SK-N-SH (cell line): ENCODE measurements around the gene SYNC. TPM values are rescaled to one million over a fixed set of nuclear protein-coding genes. Genes with fewer than 3 reads are reported as not detected.

Experiments used
- CTCF ChIA-PET: fragments of 300-600, 350-600 bp; formaldehyde crosslinking; extraction: SDS; loops from one replicate; lab custom pipeline; 2021; lab: Yijun Ruan, JAX
- POLR2A ChIA-PET: fragments of 350-600 bp; sonication (Branson Sonifier 250); formaldehyde crosslinking; extraction: SDS; loops from one replicate; lab custom pipeline; 2020; ENCODE audit warnings: antibody characterized with exemption, inconsistent platforms; lab: Yijun Ruan, JAX
- DNase-seq: peaks from one replicate; pipeline ENCODE4 v3.0.0; 2012
- H2AFZ ChIP-seq: fragments of 200-600 bp; sonication (generic); 2 replicates; pipeline ENCODE4 v1.8.1; 2016; ENCODE audit warnings: antibody characterized with exemption, mild to moderate bottlenecking, low read depth
- H3F3A ChIP-seq: fragments of 200-600 bp; sonication (generic); replicated peaks from 2 replicates; pipeline ENCODE3; 2016; ENCODE audit warnings: antibody characterized with exemption, mild to moderate bottlenecking; ENCODE audit not compliant: insufficient read depth
- H3K27ac ChIP-seq, 2 experiments: fragments of 200-500 bp in 1 of 2; fragments of 200-600 bp in 1 of 2; sonication (Bioruptor generic) in 1 of 2; sonication (generic), shearing (Covaris generic) in 1 of 2; 2 replicates each; pipeline versions ENCODE4 v1.5.1 to v1.6.1; 2014 to 2016; ENCODE audit warnings: low read depth in 2 of 2, inconsistent platforms in 1 of 2, low read length in 1 of 2, mild to moderate bottlenecking in 1 of 2, mixed read lengths in 1 of 2
- H3K27me3 ChIP-seq: fragments of 200-600 bp; sonication (generic), shearing (Covaris generic); 2 replicates; pipeline ENCODE4 v1.6.1; 2016; ENCODE audit warnings: mixed run types; ENCODE audit not compliant: insufficient read depth
- H3K36me3 ChIP-seq, 2 experiments: fragments of 200-500 bp in 1 of 2; fragments of 200-600 bp in 1 of 2; sonication (Bioruptor generic) in 1 of 2; sonication (generic) in 1 of 2; replicated peaks in 1 of 2; 2 replicates each; pipeline versions ENCODE3 to v1.5.1; 2014 to 2016; ENCODE audit warnings: low read length in 1 of 2, mild to moderate bottlenecking in 1 of 2; ENCODE audit not compliant: insufficient read depth in 2 of 2, control insufficient read depth in 1 of 2
- H3K4me1 ChIP-seq, 2 experiments: fragments of 200-500 bp in 1 of 2; fragments of 200-600 bp in 1 of 2; sonication (Bioruptor generic) in 1 of 2; sonication (generic), shearing (Covaris generic) in 1 of 2; 2 replicates each; pipeline versions ENCODE4 v1.5.1 to v1.6.1; 2014 to 2016; ENCODE audit warnings: low read depth in 1 of 2, low read length in 1 of 2, mixed run types in 1 of 2; ENCODE audit not compliant: insufficient read depth in 2 of 2, control insufficient read depth in 1 of 2
- H3K4me2 ChIP-seq: fragments of 200-600 bp; sonication (generic), shearing (Covaris generic); 2 replicates; pipeline ENCODE4 v1.6.1; 2017; ENCODE audit warnings: mixed run types
- H3K4me3 ChIP-seq, 2 experiments: fragments of 200-500 bp in 1 of 2; fragments of 200-600 bp in 1 of 2; sonication (Bioruptor generic) in 1 of 2; sonication (generic), shearing (Covaris generic) in 1 of 2; 2 replicates each; pipeline versions ENCODE4 v1.5.1 to v1.8.1; 2014 to 2016; ENCODE audit warnings: low read depth in 2 of 2, inconsistent platforms in 1 of 2, low read length in 1 of 2, mild to moderate bottlenecking in 1 of 2, mixed read lengths in 1 of 2, moderate library complexity in 1 of 2
- H3K79me2 ChIP-seq: fragments of 200-600 bp; sonication (generic); 2 replicates; pipeline ENCODE4 v1.8.1; 2017; ENCODE audit warnings: mild to moderate bottlenecking; ENCODE audit not compliant: insufficient read depth
- H3K9ac ChIP-seq: fragments of 200-600 bp; sonication (generic); 2 replicates; pipeline ENCODE4 v1.6.1; 2017; ENCODE audit warnings: mixed run types
- H3K9me2 ChIP-seq: fragments of 200-600 bp; sonication (generic); 2 replicates; pipeline ENCODE4 v1.6.1; 2017; ENCODE audit warnings: mixed run types
- H3K9me3 ChIP-seq: fragments of 200-600 bp; sonication (generic); 2 replicates; pipeline ENCODE4 v1.6.1; 2017; ENCODE audit warnings: mixed run types, mild to moderate bottlenecking, moderate library complexity
- H4K20me1 ChIP-seq: fragments of 200-600 bp; sonication (generic); 2 replicates; pipeline ENCODE4 v1.6.1; 2017; ENCODE audit warnings: mild to moderate bottlenecking, mixed run types; ENCODE audit not compliant: insufficient read depth
- EP300 ChIP-seq, 2 experiments: IDR thresholded peaks; 2 replicates each; pipeline versions ENCODE4 v1.4.0 to v1.6.1; 2012; ENCODE audit warnings: borderline replicate concordance in 1 of 2, low read depth in 1 of 2, low read length in 1 of 2
- FOXJ3 ChIP-seq: sonication (generic); formaldehyde crosslinking; IDR thresholded peaks from 2 replicates; pipeline ENCODE4 v1.5.1; 2020; ENCODE audit warnings: mild to moderate bottlenecking, missing genetic modification reagents
- POLR2AphosphoS5 ChIP-seq: IDR thresholded peaks from 2 replicates; pipeline ENCODE4 v1.6.1; 2012; ENCODE audit warnings: low read depth, low read length
- RAD21 ChIP-seq: IDR thresholded peaks from 2 replicates; pipeline ENCODE4 v1.6.1; 2012; ENCODE audit warnings: mild to moderate bottlenecking, low read length
- RXRA ChIP-seq: IDR thresholded peaks from 2 replicates; pipeline ENCODE4 v1.4.0; 2012; ENCODE audit warnings: low read depth, mild to moderate bottlenecking, borderline replicate concordance
- SMC3 ChIP-seq: IDR thresholded peaks from 2 replicates; pipeline ENCODE4 v1.6.1; 2012; ENCODE audit warnings: low read depth, low read length, improper control_type of control experiment
- TAF1 ChIP-seq: IDR thresholded peaks from 2 replicates; pipeline ENCODE4 v1.6.1; 2012; ENCODE audit warnings: low read depth, mild to moderate bottlenecking, low read length, moderate library complexity, borderline replicate concordance
- USF1 ChIP-seq: IDR thresholded peaks from 2 replicates; pipeline ENCODE4 v1.4.0; 2012; ENCODE audit warnings: low read depth, borderline replicate concordance
- YY1 ChIP-seq: IDR thresholded peaks from 2 replicates; pipeline ENCODE4 v1.4.0; 2012; ENCODE audit warnings: low read depth, mild to moderate bottlenecking
- WGBS: methylation state at CpG from one replicate; pipeline ENCODE4 v1.1.6; 2017; ENCODE audit warnings: low lambda C conversion rate; 5-methylcytosine and 5-hydroxymethylcytosine counted together
- polyA plus RNA-seq, 3 experiments: library from polyadenylated mRNA; depleted of rRNA; stranded (reverse); fragments of >200 nt; gene quantifications; 2 replicates each; pipeline ENCODE4 v1.2.3, GENCODE V29; 2012
- TF ChIP-seq, protein P1 (sequence below): IDR thresholded peaks from 2 replicates; pipeline ENCODE4; 2012
- TF ChIP-seq, protein P2 (sequence below): IDR thresholded peaks from 2 replicates; pipeline ENCODE4 v1.4.0; 2012; ENCODE audit warnings: low read depth, borderline replicate concordance

Gene SYNC
- polyA plus RNA-seq, 1 of the 3 experiments (the other 2 are of a cell fraction) = 25.6 TPM

- TF ChIP-seq, protein P1, sequence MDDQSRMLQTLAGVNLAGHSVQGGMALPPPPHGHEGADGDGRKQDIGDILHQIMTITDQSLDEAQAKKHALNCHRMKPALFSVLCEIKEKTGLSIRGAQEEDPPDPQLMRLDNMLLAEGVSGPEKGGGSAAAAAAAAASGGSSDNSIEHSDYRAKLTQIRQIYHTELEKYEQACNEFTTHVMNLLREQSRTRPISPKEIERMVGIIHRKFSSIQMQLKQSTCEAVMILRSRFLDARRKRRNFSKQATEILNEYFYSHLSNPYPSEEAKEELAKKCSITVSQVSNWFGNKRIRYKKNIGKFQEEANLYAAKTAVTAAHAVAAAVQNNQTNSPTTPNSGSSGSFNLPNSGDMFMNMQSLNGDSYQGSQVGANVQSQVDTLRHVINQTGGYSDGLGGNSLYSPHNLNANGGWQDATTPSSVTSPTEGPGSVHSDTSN = peak; percentile 45; the same call in 1 of the 2 replicates
- no peak for TF ChIP-seq FOXJ3 (CRISPR knock-in tag)
- TF ChIP-seq YY1 = no peak
- TF ChIP-seq TAF1 = no peak
- no peak for TF ChIP-seq EP300 (IDR thresholded peaks at IDR 0.05; ENCODE audit: borderline replicate concordance in 1 of 2, low read depth in 1 of 2, low read length in 1 of 2)
- TF ChIP-seq RAD21 = no peak
- TF ChIP-seq SMC3 = no peak
- no peak for TF ChIP-seq USF1
Observed at GRCh38 chr1:32724678-32725614, 22.4 kb upstream of the SYNC start (continued).

GRCh38 chr1:32719681-32720275 lies 17.2 kb upstream of the SYNC start:
- H4K20me1 ChIP-seq = no peaks in the 10 kb centered on the region
- H3K9ac ChIP-seq = no peak overlapping the region
- no peaks in the 10 kb centered on the region for H3F3A ChIP-seq
- no peak overlapping the region for H3K27ac ChIP-seq
- 80% methylated on average over 1 of the region's 4 CpGs for WGBS
- no peaks in the 10 kb centered on the region for H3K9me2 ChIP-seq
- H3K36me3 ChIP-seq = no peaks in the 10 kb centered on the region
- no peak for DNase-seq
- H3K4me2 ChIP-seq = no peak overlapping the region
- no peak overlapping the region for H3K4me3 ChIP-seq
- H2AFZ ChIP-seq = no peak overlapping the region
- no peak for TF ChIP-seq RXRA
- TF ChIP-seq, protein P2, sequence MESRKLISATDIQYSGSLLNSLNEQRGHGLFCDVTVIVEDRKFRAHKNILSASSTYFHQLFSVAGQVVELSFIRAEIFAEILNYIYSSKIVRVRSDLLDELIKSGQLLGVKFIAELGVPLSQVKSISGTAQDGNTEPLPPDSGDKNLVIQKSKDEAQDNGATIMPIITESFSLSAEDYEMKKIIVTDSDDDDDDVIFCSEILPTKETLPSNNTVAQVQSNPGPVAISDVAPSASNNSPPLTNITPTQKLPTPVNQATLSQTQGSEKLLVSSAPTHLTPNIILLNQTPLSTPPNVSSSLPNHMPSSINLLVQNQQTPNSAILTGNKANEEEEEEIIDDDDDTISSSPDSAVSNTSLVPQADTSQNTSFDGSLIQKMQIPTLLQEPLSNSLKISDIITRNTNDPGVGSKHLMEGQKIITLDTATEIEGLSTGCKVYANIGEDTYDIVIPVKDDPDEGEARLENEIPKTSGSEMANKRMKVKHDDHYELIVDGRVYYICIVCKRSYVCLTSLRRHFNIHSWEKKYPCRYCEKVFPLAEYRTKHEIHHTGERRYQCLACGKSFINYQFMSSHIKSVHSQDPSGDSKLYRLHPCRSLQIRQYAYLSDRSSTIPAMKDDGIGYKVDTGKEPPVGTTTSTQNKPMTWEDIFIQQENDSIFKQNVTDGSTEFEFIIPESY = no peak
- no peak for TF ChIP-seq YY1
- TF ChIP-seq POLR2AphosphoS5 = no peak
- H3K79me2 ChIP-seq = no peaks in the 10 kb centered on the region
- no peaks in the 10 kb centered on the region for H3K27me3 ChIP-seq
- no peaks in the 10 kb centered on the region for H3K9me3 ChIP-seq
- POLR2A ChIA-PET = no interaction called here
- peaks cover 1 to 7% of the 10 kb centered on the region in 2 experiments; a peak in 3 of 4 replicates for H3K4me1 ChIP-seq
- CTCF ChIA-PET = interaction anchor here (1.3 to 18.9 kb wide), 3 partner anchors 8 to 153 kb away, joined by 4 to 392 read pairs (median 5); no protein-coding TSS in a partner anchor
